ENCODE data around the gene ZNF580. TPM values are rescaled to one million over a fixed set of nuclear protein-coding genes. Genes with fewer than 3 reads are reported as not detected.

ZNF580 gene
- total RNA-seq, 4 donors from 2014 or later = 4.8 to 69.8 (median 19.1) TPM

DNA sequence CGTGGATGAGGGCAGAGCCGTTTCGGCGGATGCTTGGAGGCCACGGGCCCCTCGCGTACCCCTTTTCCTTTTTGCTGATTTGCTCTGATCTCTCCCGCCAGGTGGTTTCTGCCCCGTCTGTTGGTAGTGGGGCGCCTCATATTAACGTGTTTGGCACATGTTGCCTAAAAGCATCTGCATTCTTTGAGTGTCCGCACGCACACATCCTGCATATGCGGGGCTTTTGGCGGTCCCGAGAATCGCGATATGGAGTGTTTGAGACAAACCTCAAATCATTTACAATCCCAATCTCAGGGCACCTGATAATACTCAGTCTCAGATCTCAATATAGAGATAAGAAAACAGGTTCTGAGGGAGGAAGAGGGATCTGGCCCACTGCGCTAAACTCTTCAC lies 14.8 kb downstream of the ZNF580 start:
- peak overlapping the region; percentile 80 to 95 for H3K4me3 ChIP-seq
- peak overlapping the region; percentile 99 to 100 for H3K27ac ChIP-seq
- H3K36me3 ChIP-seq = no peaks in the 10 kb centered on the region
- TF ChIP-seq POLR2A (IDR thresholded peaks at IDR 0.05) = no peak
- TF ChIP-seq, protein P1, sequence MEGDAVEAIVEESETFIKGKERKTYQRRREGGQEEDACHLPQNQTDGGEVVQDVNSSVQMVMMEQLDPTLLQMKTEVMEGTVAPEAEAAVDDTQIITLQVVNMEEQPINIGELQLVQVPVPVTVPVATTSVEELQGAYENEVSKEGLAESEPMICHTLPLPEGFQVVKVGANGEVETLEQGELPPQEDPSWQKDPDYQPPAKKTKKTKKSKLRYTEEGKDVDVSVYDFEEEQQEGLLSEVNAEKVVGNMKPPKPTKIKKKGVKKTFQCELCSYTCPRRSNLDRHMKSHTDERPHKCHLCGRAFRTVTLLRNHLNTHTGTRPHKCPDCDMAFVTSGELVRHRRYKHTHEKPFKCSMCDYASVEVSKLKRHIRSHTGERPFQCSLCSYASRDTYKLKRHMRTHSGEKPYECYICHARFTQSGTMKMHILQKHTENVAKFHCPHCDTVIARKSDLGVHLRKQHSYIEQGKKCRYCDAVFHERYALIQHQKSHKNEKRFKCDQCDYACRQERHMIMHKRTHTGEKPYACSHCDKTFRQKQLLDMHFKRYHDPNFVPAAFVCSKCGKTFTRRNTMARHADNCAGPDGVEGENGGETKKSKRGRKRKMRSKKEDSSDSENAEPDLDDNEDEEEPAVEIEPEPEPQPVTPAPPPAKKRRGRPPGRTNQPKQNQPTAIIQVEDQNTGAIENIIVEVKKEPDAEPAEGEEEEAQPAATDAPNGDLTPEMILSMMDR (IDR thresholded peaks at IDR 0.05) = no peak
- no peaks in the 10 kb centered on the region for H3K9me3 ChIP-seq
- peaks cover 15 to 42% of the 10 kb centered on the region in 2 donors for H3K4me1 ChIP-seq
- no peaks in the 10 kb centered on the region for H3K27me3 ChIP-seq
- DNase-seq = no peak
- intact Hi-C loops (cut with DNase I; ENCODE audit: low total_unique reads) = no loop called here

DNA sequence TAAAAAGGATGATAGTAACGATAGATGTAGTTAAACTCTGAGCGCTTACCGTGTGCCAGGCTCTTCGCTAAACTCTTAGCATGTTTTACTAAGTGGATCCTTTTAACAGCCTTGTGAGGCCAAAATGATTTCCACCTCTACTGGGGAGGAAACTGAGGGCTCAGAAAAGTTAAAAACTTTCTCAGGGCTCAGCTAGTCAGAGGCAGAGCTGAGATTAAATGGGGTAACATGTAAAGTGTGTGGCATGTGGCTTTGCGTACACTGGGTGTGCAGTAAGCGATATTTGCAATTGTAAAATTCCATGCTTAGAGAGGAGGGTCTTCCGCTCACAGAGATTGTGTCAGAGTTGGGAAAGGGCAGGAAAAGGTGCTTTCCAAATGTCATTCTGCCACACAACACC lies 15.8 kb downstream of the ZNF580 start:
- Histone ChIP-seq H3K27ac (no peak overlapping the region), H3K36me3 (no peaks in the 10 kb centered on the region), H3K9me3 (no peaks in the 10 kb centered on the region), H3K4me3 (peak overlapping the region; percentile 80 to 95), H3K4me1 (peaks cover 15 to 42% of the 10 kb centered on the region in 2 donors), H3K27me3 (no peaks in the 10 kb centered on the region)
- no peak for DNase-seq
- intact Hi-C loops (cut with DNase I; ENCODE audit: low total_unique reads) = no loop called here
- TF ChIP-seq, protein P1 (IDR thresholded peaks at IDR 0.05) = no peak
- no peak for TF ChIP-seq POLR2A (IDR thresholded peaks at IDR 0.05)

DNA sequence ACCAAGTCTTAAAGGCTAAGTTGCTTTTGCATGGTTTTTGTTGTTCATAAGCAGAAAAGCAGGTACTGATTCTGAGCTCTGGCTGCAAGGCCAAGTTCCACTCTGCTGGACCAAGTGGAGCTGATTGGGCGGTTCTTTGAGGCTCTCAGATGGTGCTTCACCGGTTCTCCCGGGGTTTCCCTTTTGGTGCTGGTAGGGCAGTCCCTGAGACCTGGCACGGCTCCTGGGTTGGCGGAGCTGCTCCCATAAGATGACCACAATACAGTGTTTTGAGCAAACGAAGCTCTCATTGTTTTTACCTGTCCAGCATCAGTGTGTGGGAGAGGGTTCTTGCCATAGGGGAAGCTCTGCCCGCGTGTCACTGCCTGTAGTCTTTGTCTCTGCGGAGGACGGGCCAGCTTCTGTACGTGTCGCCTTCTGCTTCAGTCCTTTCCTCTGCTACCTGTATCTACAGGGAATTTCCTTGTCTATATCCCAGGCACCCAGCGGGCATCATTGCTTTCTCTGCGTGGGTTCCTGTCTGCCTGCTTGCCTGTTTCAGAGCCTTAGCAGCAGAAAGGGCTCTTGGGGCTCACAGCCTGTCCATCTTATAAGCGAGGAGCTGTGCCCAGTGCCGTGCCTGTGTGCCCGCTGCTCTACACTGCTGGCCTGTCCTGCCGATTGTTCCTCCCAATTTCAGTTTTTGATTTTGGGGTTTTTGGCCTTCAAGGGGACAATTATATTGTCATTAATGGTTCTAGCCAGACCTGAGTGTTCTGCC lies 16.4 kb downstream of the ZNF580 start:
- H3K4me1 ChIP-seq = peaks cover 15 to 42% of the 10 kb centered on the region in 2 donors
- no peaks in the 10 kb centered on the region for H3K27me3 ChIP-seq
- DNase-seq = no peak
- no peaks in the 10 kb centered on the region for H3K36me3 ChIP-seq
- TF ChIP-seq POLR2A (IDR thresholded peaks at IDR 0.05) = no peak
- TF ChIP-seq, protein P1 (IDR thresholded peaks at IDR 0.05) = no peak
- H3K4me3 ChIP-seq = peak overlapping the region in 1 of 2 donors; percentile 1
- H3K27ac ChIP-seq = no peak overlapping the region
- no peaks in the 10 kb centered on the region for H3K9me3 ChIP-seq
- intact Hi-C loops (cut with DNase I; ENCODE audit: low total_unique reads) = no loop called here

DNA sequence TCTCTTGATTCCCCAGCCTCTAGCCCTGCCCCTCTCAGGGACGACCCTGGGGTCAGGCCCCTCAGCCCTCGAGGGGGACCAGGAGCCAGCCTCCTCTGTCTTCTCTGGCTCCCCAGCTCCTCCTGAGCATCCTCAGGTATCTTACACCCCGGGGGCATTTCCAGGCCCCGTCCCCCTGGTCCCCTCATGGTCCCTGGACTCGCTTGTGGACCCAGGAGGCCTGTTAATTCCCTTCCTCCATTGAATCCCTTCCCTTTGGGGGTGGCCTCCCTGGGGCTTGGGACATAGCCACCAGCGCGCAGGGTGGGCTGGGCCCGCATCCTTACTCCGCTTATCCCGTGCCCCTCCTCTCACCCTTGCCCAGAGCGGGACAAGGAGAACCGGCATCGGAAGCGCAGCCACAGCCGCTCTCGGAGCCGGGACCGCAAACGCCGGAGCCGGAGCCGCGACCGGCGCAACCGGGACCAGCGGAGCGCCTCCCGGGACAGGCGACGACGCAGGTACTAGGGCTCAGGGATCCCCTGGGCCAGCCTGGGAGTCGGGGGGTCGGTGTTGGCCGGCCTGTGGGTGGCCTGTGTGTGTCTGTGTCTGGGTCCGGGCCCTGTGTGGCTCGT lies 18.2 kb downstream of the ZNF580 start:
- H3K9me3 ChIP-seq = no peaks in the 10 kb centered on the region
- H3K27ac ChIP-seq = no peak overlapping the region
- no peak for DNase-seq
- peaks cover 15 to 42% of the 10 kb centered on the region in 2 donors for H3K4me1 ChIP-seq
- intact Hi-C loops (cut with DNase I; ENCODE audit: low total_unique reads) = no loop called here
- H3K4me3 ChIP-seq = no peak overlapping the region
- TF ChIP-seq, protein P1 (IDR thresholded peaks at IDR 0.05) = no peak
- TF ChIP-seq POLR2A (IDR thresholded peaks at IDR 0.05) = no peak
- no peaks in the 10 kb centered on the region for H3K36me3 ChIP-seq
- H3K27me3 ChIP-seq = no peaks in the 10 kb centered on the region

DNA sequence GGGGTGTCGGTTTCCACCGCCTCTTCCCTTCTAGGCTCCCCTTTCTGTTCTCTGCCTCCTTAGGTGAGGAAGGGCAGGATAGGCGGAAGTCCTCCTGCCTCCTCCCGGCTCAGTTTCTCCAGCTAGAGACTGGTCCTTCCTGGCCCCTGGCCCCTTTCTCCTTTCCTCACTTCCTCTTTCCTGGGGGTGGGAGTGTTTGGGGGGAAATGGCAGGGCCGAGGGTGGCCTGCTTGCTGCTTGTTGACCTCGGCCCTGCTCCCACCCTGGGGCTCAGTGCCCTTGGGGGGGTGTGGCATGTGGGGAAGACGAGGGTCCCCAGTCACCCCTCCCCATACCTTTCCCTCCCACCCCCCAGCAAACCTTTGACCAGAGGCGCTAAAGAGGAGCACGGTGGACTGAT lies 19.0 kb downstream of the ZNF580 start:
- Histone ChIP-seq H3K27me3 (no peaks in the 10 kb centered on the region), H3K9me3 (no peaks in the 10 kb centered on the region), H3K27ac (no peak overlapping the region), H3K4me1 (peaks cover 15 to 42% of the 10 kb centered on the region in 2 donors), H3K4me3 (no peak overlapping the region), H3K36me3 (no peaks in the 10 kb centered on the region)
- intact Hi-C loops (cut with DNase I; ENCODE audit: low total_unique reads) = no loop called here
- no peak for TF ChIP-seq POLR2A (IDR thresholded peaks at IDR 0.05)
- TF ChIP-seq, protein P1 (IDR thresholded peaks at IDR 0.05) = no peak
- DNase-seq = no peak

All from uterus (tissue), 4 donors.